HG03442 (cell line): ENCODE measurements around the gene CLNS1A.
"Not testable (repeated sequence)": the region's sequence is repeated elsewhere in the genome, so short reads cannot be mapped to it uniquely, and the experiment has no call there.

Experiments
- ATAC-seq: cut with Tn5 transposase; IDR thresholded peaks from one replicate; pipeline ENCODE4 v1.9.1; 2021; ENCODE audit warnings: mild to moderate bottlenecking, moderate library complexity; ENCODE audit not compliant: unreplicated experiment

Gene CLNS1A, protein sequence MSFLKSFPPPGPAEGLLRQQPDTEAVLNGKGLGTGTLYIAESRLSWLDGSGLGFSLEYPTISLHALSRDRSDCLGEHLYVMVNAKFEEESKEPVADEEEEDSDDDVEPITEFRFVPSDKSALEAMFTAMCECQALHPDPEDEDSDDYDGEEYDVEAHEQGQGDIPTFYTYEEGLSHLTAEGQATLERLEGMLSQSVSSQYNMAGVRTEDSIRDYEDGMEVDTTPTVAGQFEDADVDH

DNA sequence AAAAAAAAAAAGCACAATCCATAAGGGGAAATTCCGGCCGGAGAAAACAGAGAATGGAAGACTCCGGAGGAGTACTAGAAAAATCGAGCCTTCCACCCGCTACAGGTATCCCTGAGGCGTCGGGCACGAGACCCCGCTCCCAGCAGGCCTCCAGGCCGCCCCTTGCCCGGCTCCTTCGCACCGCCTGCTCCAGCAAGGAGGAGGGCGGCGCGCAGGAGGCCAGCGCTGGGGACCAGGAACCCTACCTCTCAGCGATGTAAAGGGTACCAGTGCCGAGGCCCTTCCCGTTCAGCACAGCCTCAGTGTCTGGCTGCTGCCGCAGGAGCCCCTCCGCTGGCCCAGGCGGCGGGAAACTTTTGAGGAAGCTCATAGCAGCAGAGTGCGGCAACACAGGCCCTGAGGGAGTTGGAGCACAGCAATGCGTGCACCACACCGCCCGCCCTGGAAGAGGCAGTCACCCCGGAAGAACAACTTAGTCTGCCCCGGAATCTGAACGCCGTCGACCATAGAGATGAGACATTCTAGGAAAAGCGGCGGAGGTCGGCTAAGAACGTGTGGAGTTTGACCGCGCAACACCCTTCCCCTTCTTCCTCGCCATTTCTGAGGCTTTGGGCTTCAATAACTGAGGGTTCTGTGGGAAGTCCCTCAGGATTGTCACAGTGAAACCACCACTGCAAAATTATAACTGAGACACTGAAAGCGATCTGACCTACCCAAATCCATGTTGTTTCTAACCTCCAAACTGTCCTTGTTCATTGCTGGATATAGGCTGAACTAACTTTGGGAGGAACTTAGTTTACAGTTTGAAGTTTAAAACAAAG lies at the start of gene CLNS1A:
TSS of gene CLNS1A (minus strand) at position 450 of the 821 bp plus-strand sequence. CDS start at position 370, 80 bp downstream.
- ATAC-seq: peak; percentile 96

DNA sequence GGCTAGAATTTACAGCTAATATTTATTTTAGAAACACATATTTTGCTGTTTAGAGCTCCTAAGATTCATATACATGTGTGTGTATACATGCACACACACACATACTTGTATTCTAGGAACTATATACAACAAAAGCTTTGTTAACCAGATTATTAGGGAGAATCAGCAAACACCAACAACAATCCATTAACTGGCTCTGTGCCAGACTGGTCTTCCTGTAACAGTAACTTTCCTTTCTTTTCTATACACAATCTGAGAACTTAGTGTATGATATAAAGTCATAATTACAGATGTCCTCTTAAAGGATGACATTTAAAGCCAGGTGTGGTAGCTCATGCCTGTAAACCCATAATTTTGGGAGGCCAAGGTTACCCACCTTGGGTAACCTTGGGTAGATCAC lies 49.5 kb upstream of the CLNS1A start:
- no peak for ATAC-seq

DNA sequence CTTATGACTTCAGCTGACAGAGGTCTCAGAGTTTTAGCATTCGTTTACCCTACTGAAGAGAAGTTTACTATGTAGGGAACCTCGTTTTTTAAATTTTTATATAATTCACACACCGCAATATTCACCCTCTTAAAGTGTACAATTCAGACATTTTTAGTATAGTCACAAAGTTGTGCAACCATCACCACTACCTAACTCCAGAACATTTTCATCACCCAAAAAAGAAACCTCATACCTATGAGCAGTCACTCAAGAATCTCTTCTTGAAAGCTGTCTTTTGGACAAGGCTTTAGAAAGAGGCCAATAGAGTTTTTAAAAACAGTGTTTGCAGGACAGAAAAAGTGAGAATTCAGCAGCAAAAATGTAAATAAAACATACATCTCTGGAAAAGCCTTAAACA lies 39.5 kb upstream of the CLNS1A start:
- ATAC-seq: no peak

DNA sequence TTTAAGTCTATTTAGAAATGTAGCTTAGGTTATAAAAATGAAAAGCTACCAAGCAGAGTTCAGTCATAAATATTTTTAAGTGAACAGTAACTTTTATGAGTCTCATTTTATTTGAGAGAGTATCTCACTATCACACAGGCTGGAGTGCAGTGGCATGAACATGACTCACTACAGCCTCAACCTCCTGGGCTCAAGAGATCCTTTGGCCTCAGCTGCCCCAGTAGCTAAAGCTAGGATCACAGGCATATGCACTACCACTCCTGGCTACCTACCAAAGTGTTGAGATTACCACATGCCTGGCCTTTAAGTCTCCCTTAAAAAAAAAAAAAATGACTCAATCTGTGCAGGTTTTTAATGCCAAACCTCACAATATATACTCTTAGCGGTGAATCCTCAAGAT lies 34.7 kb upstream of the CLNS1A start:
- ATAC-seq: no peak

DNA sequence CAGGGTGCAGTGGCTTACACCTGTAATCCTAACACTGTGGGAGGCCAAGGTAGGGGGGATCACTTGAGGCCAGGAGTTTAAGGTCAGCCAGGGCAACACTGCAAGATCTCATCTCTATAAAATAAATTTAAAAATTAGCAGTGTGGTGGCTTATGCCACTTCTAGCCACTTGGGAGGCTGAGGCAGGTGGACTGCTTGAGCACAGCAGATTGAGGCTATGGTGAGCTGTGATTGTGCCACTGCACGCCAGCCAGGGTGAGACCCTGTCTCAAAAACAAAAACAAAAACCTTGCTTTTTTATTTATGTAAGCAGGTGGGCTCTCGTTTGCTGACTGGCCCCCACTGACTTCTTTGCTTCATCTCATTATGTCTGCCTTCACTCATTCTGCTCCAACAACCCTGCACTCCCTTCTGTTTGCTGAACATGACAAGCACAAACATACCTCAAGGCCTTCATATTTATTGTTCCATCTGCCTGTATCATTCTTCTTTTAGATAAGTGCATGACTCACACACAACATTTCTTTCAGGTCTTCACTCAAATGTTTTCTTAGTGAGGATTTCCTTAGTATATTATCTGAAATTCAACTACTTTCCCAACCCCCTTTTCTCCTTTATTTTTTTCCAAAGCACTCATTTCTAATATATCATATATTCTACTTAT lies 32.4 kb upstream of the CLNS1A start:
- no peak for ATAC-seq

DNA sequence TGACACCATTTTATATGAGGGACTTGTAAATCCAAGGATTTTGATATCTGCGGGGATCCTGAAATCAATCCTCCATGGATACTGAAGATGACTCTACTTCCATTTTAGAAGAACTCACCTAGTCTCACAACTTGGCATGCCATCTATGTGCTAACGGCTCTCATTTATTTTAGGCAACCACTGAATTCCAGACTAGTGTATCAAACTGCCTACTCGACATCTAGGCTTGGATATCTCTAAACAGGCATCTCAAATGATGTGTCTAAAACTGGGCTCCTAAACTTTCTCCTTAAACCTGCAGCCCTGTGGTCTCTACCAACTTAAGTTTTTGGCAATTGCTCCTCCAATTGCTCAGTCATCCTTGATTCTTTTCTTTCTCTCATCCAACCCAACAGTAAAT lies 31.2 kb upstream of the CLNS1A start:
- ATAC-seq: no peak

GRCh38 chr11:77665240-77665965 lies 27.8 kb upstream of the CLNS1A start:
- ATAC-seq: no peak

GRCh38 chr11:77661670-77662069 lies 24.1 kb upstream of the CLNS1A start:
- ATAC-seq: no peak

DNA sequence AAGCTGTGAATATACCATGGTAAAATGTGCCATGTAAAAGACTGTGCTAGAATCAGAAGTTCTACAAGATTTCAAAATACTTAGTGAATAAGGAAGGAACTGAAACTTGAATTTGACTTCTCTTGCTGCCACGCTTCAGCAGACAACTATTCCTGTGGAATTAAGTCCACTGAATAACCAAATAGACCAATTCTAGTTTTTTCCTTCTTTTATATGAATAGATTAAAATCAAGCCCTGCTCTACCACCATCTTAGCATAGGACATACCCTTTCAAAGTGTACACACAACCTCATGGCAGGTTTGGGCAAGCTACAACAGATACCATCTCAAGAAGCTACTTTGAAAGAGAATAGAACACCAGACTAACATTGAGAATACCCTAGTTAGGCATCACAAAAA lies 23.4 kb upstream of the CLNS1A start:
- ATAC-seq: no peak

- no peak for ATAC-seq
Observed at GRCh38 chr11:77658213-77659013, 20.8 kb upstream of the CLNS1A start.

- no peak for ATAC-seq
Observed at GRCh38 chr11:77656362-77656761, 18.8 kb upstream of the CLNS1A start.

- ATAC-seq: no peak
Observed at GRCh38 chr11:77654770-77655434, 17.3 kb upstream of the CLNS1A start.

DNA sequence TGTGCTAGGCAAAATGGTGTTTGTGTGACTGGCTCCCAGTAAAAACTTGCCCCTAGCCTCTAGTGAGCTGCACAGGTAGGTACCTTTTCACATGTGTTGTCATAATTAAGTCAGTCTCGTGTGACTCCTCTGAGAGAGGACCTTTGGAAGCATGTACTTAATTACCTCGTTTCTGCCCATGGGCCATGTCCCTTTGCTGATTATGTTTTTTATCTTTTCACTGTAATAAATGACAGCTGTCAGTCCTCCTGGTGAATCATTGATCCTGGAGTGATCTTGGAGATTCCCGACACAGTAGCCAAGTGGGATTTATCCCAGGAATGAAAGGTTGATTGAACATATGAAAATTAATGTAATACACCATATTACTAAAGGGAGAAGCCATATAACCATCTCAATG lies 12.5 kb upstream of the CLNS1A start:
- ATAC-seq: no peak

- ATAC-seq: no peak
Observed at GRCh38 chr11:77647654-77648305, 10.2 kb upstream of the CLNS1A start.

- ATAC-seq: no peak
Observed at GRCh38 chr11:77644887-77645286, 7.3 kb upstream of the CLNS1A start.

GRCh38 chr11:77642228-77642627 lies 4.6 kb upstream of the CLNS1A start:
- ATAC-seq: no peak

GRCh38 chr11:77636731-77637344 lies 756 bp downstream of the CLNS1A start:
- ATAC-seq: no peak

DNA sequence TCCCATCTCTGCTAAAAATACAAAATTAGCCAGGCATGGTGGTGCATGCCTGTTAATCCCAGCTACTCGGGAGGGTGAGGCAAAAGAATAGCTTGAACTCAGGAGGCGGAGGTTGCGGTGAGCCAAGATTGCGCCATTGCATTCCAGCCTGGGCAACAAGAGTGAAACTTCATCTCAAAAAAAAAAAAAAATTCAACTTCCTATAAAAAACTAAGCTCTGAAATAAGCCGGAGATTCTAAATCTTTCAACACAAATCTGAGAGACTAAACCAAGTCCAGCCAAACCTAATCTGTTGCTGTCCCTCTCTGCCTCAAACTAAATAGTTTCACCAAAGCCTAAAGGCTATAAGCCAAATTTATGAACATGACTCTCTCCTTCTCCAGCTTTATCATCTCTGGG lies 3.7 kb downstream of the CLNS1A start:
- not testable (repeated sequence) for ATAC-seq

- ATAC-seq: no peak
Observed at GRCh38 chr11:77630157-77630710, 7.4 kb downstream of the CLNS1A start.
